Measurements from ENCODE around the gene NECAP2. TPM values are rescaled to one million over a fixed set of nuclear protein-coding genes. Genes with fewer than 3 reads are reported as not detected.

Gene NECAP2
- total and polyA plus RNA-seq, 2 of the 4 experiments (the other 2 are of a cell fraction) = 80.5 to 85.1 TPM

DNA sequence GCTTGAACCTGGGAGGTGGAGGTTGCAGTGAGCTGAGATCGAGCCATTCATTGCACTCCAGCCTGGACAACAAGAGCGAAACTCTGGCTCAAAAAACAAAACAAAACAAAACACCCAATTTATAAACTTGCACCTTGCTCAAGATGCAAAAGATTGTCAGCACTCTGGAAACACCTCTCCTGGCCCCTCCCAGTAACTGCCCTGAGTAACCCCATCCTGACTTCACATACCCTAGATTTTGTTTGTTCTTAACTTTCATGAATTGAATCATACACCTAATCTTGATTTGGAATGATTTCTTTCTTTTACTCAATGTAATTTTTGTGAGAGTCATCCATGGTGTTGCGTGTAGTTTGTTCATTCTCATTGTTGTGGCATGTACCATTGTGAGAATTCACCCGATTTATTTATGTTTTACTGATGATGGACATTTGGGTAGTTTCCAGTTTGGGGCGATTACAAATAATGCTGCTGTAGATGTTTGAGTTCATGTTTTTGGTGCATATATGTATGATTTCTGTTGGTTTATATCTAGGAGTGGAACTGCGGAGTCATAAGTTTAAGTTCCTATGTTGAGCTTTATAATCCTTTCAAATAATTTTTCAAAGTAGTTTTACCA lies 10.4 kb downstream of the NECAP2 start:
- Histone ChIP-seq H2AK5ac (ENCODE audit: low read depth, low read length) (no peak overlapping the region), H3K9me1 (ENCODE audit: insufficient read depth, low read length) (peaks cover 7% of the 10 kb centered on the region), H2AK9ac (replicated peaks; ENCODE audit: low read depth, low read length, poor library complexity) (no peak overlapping the region), H2BK20ac (ENCODE audit: low read depth, low read length) (no peak overlapping the region), H3K14ac (replicated peaks; ENCODE audit: low read depth, low read length) (no peak overlapping the region), H2BK120ac (ENCODE audit: low read depth, low read length) (no peak overlapping the region), H3K9ac (ENCODE audit: low read depth, low read length) (no peak overlapping the region), H3K4me2 (ENCODE audit: low read depth, low read length) (no peak overlapping the region), H3K18ac (ENCODE audit: low read depth, low read length) (no peak overlapping the region), H3K27me3 (ENCODE audit: control insufficient read depth, insufficient read depth, low read length) (no peaks in the 10 kb centered on the region), H4K5ac (ENCODE audit: low read depth, low read length) (no peak overlapping the region), H2AFZ (replicated peaks; ENCODE audit: low read length, poor library complexity) (no peak overlapping the region), H3K9me3 (ENCODE audit: control insufficient read depth, insufficient read depth, low read length) (no peaks in the 10 kb centered on the region), H4K8ac (ENCODE audit: low read depth in 2 of 2, low read length in 2 of 2) (no peak overlapping the region), H4K91ac (ENCODE audit: insufficient read depth, low read depth, low read length) (no peak overlapping the region), H3K27ac (ENCODE audit: insufficient read depth, low read length) (no peak overlapping the region), H2BK15ac (ENCODE audit: low read depth, low read length) (no peak overlapping the region), H4K20me1 (ENCODE audit: insufficient read depth, low read length) (peaks cover 42% of the 10 kb centered on the region), H3K36me3 (ENCODE audit: control insufficient read depth, insufficient read depth, low read length) (peaks cover 66% of the 10 kb centered on the region), H2BK5ac (ENCODE audit: low read depth, low read length, poor library complexity, severe bottlenecking) (no peak overlapping the region), H3K4ac (ENCODE audit: low read depth, low read length) (no peak overlapping the region), H3K79me1 (ENCODE audit: low read depth in 1 of 2, low read length in 2 of 2) (peaks cover 25 to 74% of the 10 kb centered on the region in 2 experiments), H3K56ac (ENCODE audit: extremely low read depth, insufficient read depth, low read length) (no peak overlapping the region), H3K4me1 (ENCODE audit: control insufficient read depth, insufficient read depth, low read length) (no peaks in the 10 kb centered on the region), H3K4me3 (ENCODE audit: insufficient read depth, low read depth, low read length) (no peak overlapping the region), H3K23ac (ENCODE audit: low read depth, low read length) (no peak overlapping the region)
- no CpG with 5 or more reads among the region's 6 CpGs for WGBS, 2 experiments (ENCODE audit: extremely low coverage in 2 of 2, insufficient read length in 1 of 2)
- ATAC-seq (ENCODE audit: low read depth) (no peak), DNase-seq (no peak)
- TF ChIP-seq BHLHE40 (IDR thresholded peaks at IDR 0.05; ENCODE audit: low read depth, low read length) (no peak), RCOR1 (IDR thresholded peaks at IDR 0.05; ENCODE audit: insufficient replicate concordance, low read length) (no peak), POLR2A (IDR thresholded peaks at IDR 0.05; ENCODE audit: low read depth, low read length) (no peak), NFE2L2 (IDR thresholded peaks at IDR 0.05; ENCODE audit: low read depth, low read length) (no peak), FOS (IDR thresholded peaks at IDR 0.05; ENCODE audit: low read depth, low read length) (no peak), RFX5 (IDR thresholded peaks at IDR 0.05; ENCODE audit: low read depth, low read length) (no peak), MXI1 (IDR thresholded peaks at IDR 0.05; ENCODE audit: borderline replicate concordance, low read depth, low read length) (no peak), RAD21 (IDR thresholded peaks at IDR 0.05; ENCODE audit: low read length) (no peak), SMC3 (IDR thresholded peaks at IDR 0.05; ENCODE audit: low read depth, low read length) (no peak), MAFK (IDR thresholded peaks at IDR 0.05; ENCODE audit: low read depth, low read length) (no peak)
- TF ChIP-seq, protein P1, sequence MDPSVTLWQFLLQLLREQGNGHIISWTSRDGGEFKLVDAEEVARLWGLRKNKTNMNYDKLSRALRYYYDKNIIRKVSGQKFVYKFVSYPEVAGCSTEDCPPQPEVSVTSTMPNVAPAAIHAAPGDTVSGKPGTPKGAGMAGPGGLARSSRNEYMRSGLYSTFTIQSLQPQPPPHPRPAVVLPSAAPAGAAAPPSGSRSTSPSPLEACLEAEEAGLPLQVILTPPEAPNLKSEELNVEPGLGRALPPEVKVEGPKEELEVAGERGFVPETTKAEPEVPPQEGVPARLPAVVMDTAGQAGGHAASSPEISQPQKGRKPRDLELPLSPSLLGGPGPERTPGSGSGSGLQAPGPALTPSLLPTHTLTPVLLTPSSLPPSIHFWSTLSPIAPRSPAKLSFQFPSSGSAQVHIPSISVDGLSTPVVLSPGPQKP (IDR thresholded peaks at IDR 0.05; ENCODE audit: borderline replicate concordance, low read depth, low read length) = no peak
- in situ Hi-C loops (cut with MboI; ENCODE audit: low sequenced_read_pairs) = no loop called here
- intact Hi-C loops (cut with micrococcal nuclease) = no loop called here
- POLR2A ChIA-PET (ENCODE audit: unreplicated experiment) = no interaction called here
- dilution Hi-C loops (cut with HindIII; ENCODE audit: low sequenced_read_pairs, unreplicated experiment) = no loop called here
- CTCF ChIA-PET = no interaction called here
- no TSS peak for BruUV-seq (replicated peaks)
